NCI-H460 (cell line): Measurements from ENCODE around the gene RIPK4. TPM values are rescaled to one million over a fixed set of nuclear protein-coding genes. Genes with fewer than 3 reads are reported as not detected.

ENCODE experiments used
- DNase-seq: peaks from one replicate; pipeline ENCODE4 v3.0.0-alpha.2; 2016; ENCODE audit warnings: low read depth; ENCODE audit errors: extremely low read depth
- total RNA-seq: library from RNA; depleted of rRNA; stranded (reverse); fragments of >200 nt; shearing (Covaris generic); gene quantifications from 2 replicates; pipeline ENCODE4 v1.2.3, GENCODE V29; 2014

RIPK4 gene
- total RNA-seq, 1 experiment from 2014 or later = 1.8 TPM

DNA sequence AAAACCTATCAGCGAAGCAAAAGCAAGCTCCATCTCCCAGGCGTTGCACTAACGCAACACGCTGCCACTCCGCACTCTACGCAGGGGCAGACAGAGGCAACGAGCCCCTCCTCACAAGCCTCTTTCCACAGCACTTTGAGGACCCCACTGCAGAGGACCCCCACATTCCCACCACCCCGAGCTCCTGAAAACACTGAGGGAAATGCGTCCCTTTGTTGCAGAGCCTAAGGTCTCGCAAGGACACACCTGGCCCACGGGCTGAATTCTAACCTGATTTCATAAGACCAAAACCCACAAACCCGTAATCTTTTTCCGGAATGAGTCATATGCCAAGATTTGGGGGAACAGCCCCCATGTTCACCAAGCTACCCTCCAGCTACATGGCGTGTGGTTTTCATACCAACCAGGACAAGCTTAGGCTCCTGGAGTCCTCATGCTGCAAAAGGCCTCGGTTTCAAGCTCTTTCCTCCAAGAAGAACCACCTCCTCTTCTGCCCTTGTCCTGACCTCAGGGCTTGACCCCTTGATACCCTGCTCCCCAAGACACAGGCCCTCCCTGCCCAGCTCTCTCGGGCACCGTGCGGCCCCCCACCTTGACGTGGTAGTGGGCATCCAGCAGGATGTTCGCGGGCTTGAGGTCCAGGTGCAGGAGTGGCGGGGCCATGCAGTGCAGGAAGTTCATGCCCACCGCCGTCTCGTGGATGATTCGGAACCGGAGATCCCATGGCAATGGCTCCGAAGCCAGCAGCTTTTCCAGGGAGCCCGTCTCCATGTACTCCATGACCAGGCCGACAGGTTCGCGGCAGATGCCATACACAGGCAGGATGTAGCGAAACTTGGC, 10.7 kb downstream of the RIPK4 start:
- no peak for DNase-seq

- DNase-seq = no peak
Measured at GRCh38 chr21:41755258-41755933, 11.5 kb downstream of the RIPK4 start.

- no peak for DNase-seq
Measured at GRCh38 chr21:41754479-41754891, 12.4 kb downstream of the RIPK4 start.

DNA sequence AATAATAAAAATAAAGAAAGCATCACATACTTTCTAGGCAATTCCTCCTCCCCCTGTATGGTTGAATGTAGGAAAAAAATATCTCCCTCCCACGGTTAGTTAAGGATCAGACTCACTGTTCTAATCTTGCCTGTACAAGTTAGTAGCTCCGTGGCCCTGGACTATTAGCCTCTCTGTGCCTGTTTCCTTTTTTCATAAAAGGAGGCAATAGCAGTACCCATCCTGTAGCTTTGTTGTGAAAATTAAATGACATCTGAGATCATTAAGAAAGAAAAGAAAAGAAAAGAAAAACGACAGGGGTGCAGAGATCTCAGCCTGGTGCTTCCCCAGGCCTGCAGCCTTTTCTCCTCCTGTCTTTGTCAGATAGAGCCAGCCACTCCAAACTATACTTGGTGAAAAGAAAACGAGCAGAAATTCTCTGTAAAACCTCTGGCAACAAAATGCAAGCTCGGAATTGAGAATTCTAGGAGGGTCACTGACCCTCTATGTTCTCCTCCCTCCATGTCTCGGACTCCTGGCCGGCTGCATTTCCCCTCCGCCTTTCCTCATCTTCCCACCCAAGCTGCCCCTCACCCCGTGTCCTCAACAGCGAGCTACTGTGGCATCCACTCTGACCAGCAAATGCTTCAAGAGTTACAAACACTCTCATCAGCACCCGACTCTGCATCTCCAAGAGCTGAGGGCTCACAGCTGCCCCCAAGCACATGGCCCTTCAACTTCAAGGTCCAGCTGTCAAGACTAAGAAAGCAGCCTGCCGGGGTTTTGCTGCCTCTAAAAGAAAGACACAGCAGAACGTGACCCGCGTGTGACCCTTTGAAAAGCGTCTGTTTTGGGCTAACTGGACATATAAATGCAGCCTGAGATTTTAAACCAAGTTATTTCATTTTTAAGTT, 13.6 kb downstream of the RIPK4 start:
- DNase-seq = no peak

GRCh38 chr21:41752231-41752681, 14.6 kb downstream of the RIPK4 start:
- DNase-seq = no peak

GRCh38 chr21:41751611-41752011, 15.2 kb downstream of the RIPK4 start:
- no peak for DNase-seq

DNA sequence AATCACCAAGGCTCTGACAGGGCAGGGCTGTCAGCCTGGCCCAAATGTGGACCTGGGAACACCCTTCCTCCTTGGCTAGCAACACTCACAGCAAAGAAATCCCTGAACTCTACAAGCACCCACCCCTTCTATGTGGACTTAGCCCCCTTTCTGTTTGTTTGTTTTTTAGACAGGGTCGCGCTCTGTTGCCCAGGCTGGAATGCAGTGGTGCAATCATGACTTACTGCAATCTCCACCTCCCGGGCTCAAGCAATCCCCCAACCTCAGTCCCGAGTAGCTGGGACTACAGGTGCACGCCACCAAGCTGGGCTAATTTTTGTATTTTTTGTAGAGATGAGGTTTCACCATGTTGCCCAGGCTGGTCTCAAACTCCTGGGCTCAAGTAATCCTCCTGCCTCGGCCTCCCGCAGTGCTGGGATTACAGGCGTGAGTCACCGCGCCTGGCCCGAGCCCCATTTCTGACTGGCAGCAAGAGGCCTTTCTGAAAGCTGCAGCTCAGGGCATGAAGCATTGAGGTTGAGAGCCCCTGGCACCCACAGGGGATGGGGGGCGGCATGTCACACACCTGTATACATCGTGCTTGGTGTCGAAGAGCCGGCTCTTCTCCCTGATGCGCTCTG, 16.2 kb downstream of the RIPK4 start:
- no peak for DNase-seq

DNA sequence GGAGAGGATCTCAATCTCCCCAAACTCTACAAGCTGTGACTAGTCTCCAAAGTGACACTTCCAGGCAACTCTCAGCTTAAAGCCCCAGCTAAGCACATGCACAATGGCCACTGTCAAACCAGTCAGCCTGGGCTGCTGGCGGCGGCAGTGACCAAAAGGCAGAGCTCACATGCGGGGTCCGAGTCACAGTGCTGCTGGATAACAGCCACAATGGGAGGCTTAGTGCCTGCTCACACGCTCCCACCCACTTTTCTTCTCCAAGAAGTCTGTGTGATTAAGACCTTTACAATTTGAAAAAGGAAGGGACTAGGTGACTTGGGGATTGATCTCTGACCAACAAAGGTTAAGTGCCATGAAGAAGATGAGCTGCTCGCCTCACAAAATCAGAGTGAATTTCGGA, 16.8 kb downstream of the RIPK4 start:
- DNase-seq = no peak

- no peak for DNase-seq
Measured at GRCh38 chr21:41749286-41749685, 17.6 kb downstream of the RIPK4 start.

DNA sequence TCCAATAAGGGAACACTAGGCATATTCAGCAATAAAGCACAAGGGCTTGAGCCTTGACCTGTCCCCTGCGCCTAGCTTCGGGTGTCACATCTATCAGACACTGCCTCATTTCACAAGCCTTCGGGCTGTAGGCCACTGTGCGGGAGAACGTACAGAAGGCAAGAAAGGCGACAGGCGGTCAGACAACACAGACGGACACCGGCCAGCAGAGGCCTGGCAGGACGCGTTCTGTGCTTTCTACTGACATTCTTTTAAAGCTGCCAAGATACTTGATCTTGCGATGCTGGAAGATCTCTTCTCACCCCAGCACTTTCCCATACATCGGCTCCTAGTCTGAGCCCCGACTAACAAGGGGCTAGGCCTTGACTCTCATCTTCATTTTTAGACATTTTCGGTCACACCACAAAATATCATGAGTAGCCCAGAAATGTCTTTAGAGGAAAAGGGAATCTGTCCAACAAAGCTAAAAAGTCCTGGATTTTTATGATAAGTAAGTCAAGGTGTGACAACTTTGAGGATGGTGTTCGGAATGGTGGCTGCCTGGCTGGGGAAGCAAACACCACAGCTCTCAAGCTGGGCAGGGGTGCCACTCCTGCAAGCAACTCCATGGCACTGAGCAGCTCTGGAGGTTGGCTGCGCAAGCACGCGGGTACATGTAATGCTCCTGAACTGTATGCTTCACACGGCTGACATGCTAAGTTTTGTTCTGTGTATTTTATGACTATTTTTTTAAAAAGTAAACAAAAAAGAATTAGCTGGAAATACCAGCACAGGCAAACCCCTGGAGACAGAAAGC, 18.7 kb downstream of the RIPK4 start:
- DNase-seq = no peak

DNA sequence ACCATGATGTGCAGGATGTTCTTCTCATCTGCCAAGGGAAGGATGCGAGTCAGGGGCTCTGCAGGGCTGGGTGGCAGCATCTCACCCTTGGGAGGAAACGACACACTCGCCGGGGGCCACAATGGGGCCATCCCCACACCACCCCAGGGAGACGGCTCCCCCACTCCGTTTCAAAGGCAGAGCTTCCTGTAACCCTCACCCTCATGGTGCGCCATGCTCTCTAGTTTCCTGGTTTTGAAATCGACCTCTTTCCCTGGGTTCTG, 20.2 kb downstream of the RIPK4 start:
- DNase-seq = no peak

DNA sequence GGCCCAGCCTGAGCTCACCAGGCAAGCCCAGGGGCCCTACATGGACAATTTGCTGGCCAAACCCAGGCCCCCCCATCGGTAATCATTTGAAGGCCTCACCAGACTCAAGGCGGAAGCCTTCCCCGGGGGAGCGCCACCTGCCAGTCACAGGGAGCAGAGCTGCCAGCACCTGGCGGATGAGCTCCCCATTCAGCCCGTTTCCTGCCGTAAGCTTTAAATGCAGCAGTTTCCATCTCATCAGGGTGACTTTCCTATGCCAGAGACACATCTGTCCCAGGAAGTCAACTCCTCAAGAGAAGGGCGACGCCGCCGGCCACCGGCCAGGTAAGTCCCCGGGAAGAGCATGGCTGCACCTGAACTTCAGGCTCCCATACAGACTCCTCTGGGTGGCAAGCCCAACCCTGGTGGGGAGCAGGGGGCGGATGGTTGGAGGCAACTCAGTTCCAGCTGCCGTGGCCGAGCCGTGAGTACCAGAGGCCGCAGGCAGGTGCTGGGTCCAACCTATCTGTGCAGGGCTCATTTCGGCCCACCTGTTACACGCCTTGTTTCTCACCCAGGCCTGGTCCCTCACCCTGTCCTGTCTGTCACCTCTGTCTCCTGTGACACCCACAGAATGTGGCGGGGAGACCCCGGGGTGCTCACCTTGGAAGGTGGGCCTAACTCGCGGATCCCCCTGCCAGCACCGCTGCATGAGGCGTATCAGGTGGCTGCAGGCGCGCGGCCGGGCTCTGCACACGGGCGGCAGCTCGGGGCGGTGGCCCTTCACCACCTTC, 20.7 kb downstream of the RIPK4 start:
- DNase-seq = no peak

- no peak for DNase-seq
Measured at GRCh38 chr21:41745026-41745820, 21.6 kb downstream of the RIPK4 start.

- DNase-seq = no peak
Measured at GRCh38 chr21:41744028-41744930, 22.6 kb downstream of the RIPK4 start.

GRCh38 chr21:41743321-41744027, 23.4 kb downstream of the RIPK4 start:
- DNase-seq = no peak

- no peak for DNase-seq
Measured at GRCh38 chr21:41742073-41742875, 24.6 kb downstream of the RIPK4 start.
